Activated naive CD8-positive, alpha-beta T cell treated with anti-CD3 and anti-CD28 coated beads, Interleukin-2, amount 10 ng/mL, durations not matched to agents 7 days and 5 days (primary cell): Measurements from ENCODE around the gene SARNP. TPM values are rescaled to one million over a fixed set of nuclear protein-coding genes. Genes with fewer than 3 reads are reported as not detected.

Experiments
- ATAC-seq: fragments of 150-1000 bp; cut with Tn5 transposase; one replicate; pipeline ENCODE4 v1.10.0; 2021; ENCODE audit warnings: low read depth, moderate library complexity
- POLR2A ChIA-PET: fragments of 350-600 bp; sonication (Branson Sonifier 250); formaldehyde crosslinking; loops from one replicate; lab custom pipeline; 2021; ENCODE audit warnings: antibody characterized with exemption; lab: Charles Lee
- DNase-seq: peaks from one replicate; pipeline ENCODE4 v3.0.0; 2021
- H3K27ac Mint-ChIP-seq: one replicate; pipeline ENCODE4 v1.8.0; 2022; ENCODE audit warnings: mild to moderate bottlenecking, mixed read lengths
- H3K27me3 Mint-ChIP-seq: one replicate; pipeline ENCODE4 v1.8.0; 2022; ENCODE audit warnings: mild to moderate bottlenecking, moderate library complexity, mixed read lengths
- H3K36me3 Mint-ChIP-seq: one replicate; pipeline ENCODE4 v1.8.0; 2021; ENCODE audit warnings: mild to moderate bottlenecking, mixed read lengths
- H3K4me1 Mint-ChIP-seq: one replicate; pipeline ENCODE4 v1.8.0; 2021; ENCODE audit warnings: mixed read lengths
- H3K4me3 Mint-ChIP-seq: one replicate; pipeline ENCODE4 v1.8.0; 2022; ENCODE audit warnings: mild to moderate bottlenecking, moderate library complexity, mixed read lengths
- H3K9me3 Mint-ChIP-seq: one replicate; pipeline ENCODE4 v1.8.0; 2021; ENCODE audit warnings: mixed read lengths
- total RNA-seq, 2 experiments: library from RNA; stranded (reverse); gene quantifications; one replicate each; pipeline ENCODE4 v1.2.3, GENCODE V29; 2021

SARNP gene
- total RNA-seq, 2 experiments from 2014 or later: 80.6 to 82.4 TPM

GRCh38 chr12:55733021-55733555 is 84.4 kb downstream of the SARNP start:
- H3K27me3 Mint-ChIP-seq: no peaks in the 10 kb centered on the region
- H3K27ac Mint-ChIP-seq: no peak overlapping the region
- no peaks in the 10 kb centered on the region for H3K9me3 Mint-ChIP-seq
- H3K36me3 Mint-ChIP-seq: no peaks in the 10 kb centered on the region
- POLR2A ChIA-PET: interaction anchor here (0.7 kb wide), 1 partner anchor 17 kb away, joined by 3 read pairs; the partner anchor contains the start of gene BLOC1S1
- DNase-seq: no peak
- peaks cover 38% of the 10 kb centered on the region for H3K4me1 Mint-ChIP-seq
- no peak overlapping the region for H3K4me3 Mint-ChIP-seq
- ATAC-seq: no peak

DNA sequence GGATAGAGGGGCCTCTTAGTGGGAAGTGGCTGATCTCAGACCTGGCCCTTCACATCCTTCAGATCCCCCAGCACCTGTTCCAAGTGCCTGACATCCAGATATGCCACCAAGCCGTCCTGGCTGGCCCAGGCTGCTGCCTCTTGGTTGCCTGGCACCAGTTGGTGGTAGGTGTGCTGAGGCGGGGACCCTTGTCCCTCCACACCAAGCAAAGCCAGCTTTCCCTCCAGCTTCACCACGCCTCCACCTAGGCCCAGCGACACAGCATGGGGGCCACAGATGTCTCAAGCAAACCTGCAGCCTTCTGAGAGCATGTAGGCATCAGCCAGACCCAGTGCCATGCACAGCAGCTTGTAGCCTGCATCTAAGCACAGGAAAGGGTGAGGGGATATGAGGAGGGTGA is 85.2 kb downstream of the SARNP start:
- no peak overlapping the region for H3K4me3 Mint-ChIP-seq
- no peaks in the 10 kb centered on the region for H3K27me3 Mint-ChIP-seq
- no peaks in the 10 kb centered on the region for H3K9me3 Mint-ChIP-seq
- POLR2A ChIA-PET: interaction anchor here (0.6 to 1.0 kb wide), 3 partner anchors 29 to 395 kb away, joined by 3 to 4 read pairs (median 3); no protein-coding TSS in a partner anchor
- H3K4me1 Mint-ChIP-seq: peaks cover 35% of the 10 kb centered on the region
- H3K36me3 Mint-ChIP-seq: no peaks in the 10 kb centered on the region
- DNase-seq (no peak), ATAC-seq (no peak)
- H3K27ac Mint-ChIP-seq: peak overlapping the region; percentile 33

DNA sequence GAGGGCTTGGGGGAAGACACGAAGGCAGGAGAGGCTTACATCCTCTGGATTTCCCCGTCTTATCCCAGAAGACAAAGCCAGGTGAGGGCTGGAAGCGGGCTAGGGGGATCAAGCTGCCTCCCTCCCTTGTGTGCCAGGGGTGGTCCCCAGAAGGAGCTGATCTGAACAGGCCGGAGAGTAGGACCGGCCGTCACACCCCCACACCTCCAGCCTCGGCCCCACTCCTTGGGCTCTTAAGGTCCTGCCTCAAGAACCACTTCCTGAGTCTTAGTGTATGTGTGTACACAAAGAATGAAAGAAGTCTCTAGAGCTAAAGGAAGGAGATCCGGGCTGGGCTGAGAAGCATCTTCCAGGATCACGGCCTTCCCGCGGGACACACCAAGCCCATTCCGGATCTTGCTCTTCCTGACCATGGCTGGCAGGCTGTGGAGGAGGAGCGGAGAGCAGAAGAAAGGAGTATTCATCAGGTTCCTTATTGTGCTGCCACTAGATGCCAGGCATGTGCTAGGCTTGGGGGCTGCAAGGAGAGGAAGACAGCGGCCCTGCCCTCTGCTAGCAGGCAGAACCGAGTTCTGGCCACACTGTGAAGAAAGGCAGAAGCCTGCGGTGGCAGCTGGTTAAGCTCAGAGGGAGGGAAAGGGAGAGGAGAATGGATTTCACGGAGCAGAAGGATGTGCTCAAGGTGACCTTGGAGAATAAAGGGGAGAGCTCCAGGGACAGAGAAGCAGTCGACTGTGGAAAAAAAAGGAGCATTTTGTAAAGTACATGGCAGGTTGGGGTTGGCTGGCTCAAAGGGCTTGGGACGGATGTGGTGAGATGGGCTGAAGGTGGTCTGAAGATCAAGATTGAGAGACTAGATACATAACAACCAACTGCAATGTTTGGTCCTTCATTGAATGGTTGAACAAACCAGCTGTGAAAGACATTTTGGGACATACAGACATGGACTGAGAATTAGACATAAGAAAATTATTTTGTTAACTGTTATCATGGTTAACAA is 87.4 kb downstream of the SARNP start:
- peak overlapping the region; percentile 85 for H3K4me3 Mint-ChIP-seq
- peaks cover 8% of the 10 kb centered on the region for H3K36me3 Mint-ChIP-seq
- no peaks in the 10 kb centered on the region for H3K9me3 Mint-ChIP-seq
- peak; percentile 71 for DNase-seq
- peaks cover 41% of the 10 kb centered on the region for H3K4me1 Mint-ChIP-seq
- ATAC-seq: peak; percentile 61
- POLR2A ChIA-PET: interaction anchor here (0.5 to 2.9 kb wide), 20 partner anchors 8 to 995 kb away, joined by 3 to 36 read pairs (median 5); partner anchors contain the start of genes BLOC1S1, DNAJC14, NACA and ORMDL2
- no peaks in the 10 kb centered on the region for H3K27me3 Mint-ChIP-seq
- H3K27ac Mint-ChIP-seq: peak overlapping the region; percentile 86

GRCh38 chr12:55728939-55729818 is 88.3 kb downstream of the SARNP start, which contains the start of gene CD63:
Gene CD63, minus strand, starts transcription at chr12:55729009. Its CDS starts 668 bp downstream, at chr12:55728341.
- DNase-seq (peak; percentile 75), ATAC-seq (peak; percentile 66)
- POLR2A ChIA-PET: interaction anchor here (0.6 to 2.9 kb wide), 19 partner anchors 8 to 996 kb away, joined by 3 to 36 read pairs (median 5); partner anchors contain the start of genes BLOC1S1, NACA, ORMDL2 and PA2G4
- peaks cover 47% of the 10 kb centered on the region for H3K4me1 Mint-ChIP-seq
- peak within 1 kb of the TSS; percentile 86 for H3K27ac Mint-ChIP-seq
- no peaks in the 10 kb centered on the region for H3K27me3 Mint-ChIP-seq
- peaks cover 12% of the 10 kb centered on the region for H3K36me3 Mint-ChIP-seq
- no peaks in the 10 kb centered on the region for H3K9me3 Mint-ChIP-seq
- H3K4me3 Mint-ChIP-seq: peak within 1 kb of the TSS; percentile 85

DNA sequence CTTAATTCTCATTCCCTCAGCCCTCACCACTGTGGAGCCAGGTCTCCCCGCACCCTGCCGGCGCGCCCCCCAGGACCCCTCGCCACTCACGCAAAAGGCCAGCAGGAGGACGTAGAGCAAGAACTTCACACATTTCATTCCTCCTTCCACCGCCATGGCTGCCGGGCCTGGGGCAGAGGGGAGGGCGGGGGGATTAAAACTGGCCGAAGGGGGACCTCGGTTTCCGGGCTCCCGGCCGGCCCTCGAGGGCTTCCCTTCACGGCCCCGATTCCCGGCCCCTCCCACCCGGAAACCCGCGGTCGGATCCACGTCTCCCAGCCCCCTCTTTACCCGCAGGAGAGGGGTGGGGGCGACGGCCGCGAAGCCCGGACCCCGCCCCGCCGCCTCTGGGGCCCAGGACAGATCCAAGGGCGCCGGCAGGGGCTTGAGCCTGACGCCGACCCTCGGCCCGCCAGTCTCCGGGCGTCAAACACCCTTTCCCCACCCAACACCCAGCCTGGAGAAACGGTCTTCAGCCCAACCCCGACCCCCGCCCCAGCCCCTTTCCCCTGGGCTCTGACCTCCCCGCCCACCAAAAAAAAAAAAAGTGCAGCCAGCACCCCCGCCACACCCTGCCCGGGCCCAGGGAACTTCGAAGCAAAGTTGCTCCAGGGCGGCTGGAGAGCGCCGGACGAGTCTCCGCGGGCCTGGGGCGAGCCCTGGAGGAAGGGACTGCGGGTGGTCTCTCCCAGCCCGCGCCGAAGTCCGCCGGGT is 89.2 kb downstream of the SARNP start:
- Mint-ChIP-seq H3K36me3 (peaks cover 14% of the 10 kb centered on the region), H3K4me3 (peak overlapping the region; percentile 76), H3K9me3 (no peaks in the 10 kb centered on the region), H3K27ac (peak overlapping the region; percentile 69), H3K4me1 (peaks cover 47% of the 10 kb centered on the region), H3K27me3 (no peaks in the 10 kb centered on the region)
- POLR2A ChIA-PET: interaction anchor here (0.8 to 2.9 kb wide), 8 partner anchors 9 to 632 kb away, joined by 3 to 36 read pairs (median 10); partner anchors contain the start of genes BLOC1S1, ORMDL2, RAB5B and RDH5
- DNase-seq (no peak), ATAC-seq (no peak)

DNA sequence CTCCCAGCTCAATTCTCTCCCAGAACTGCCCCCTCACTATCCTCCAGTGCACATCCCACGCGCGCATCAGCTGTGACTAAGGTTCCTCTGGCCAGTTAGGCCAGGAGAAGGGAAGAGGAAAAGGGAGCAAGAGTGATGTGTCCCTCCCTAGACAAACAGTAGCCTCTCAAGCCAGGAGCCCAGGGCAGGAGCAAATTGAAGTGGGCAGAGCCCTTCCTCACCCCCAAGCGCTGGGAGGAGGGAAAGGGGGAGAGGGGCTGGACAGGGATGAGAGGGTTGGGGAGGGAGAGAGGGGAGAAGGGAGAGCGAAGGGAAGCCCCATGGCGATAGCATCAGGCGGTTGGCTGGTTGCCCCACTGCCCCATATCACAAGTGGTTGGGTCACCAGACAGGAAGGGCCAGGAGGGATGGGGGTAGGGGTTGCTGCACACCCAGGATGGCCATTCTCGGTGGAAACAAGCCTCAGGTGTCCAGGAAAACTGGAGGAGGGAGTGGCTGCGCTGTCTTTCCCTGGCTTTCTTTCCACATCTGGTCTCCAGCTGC is 89.8 kb downstream of the SARNP start:
- DNase-seq (no peak), ATAC-seq (no peak)
- Mint-ChIP-seq H3K27ac (peak overlapping the region; percentile 69), H3K4me3 (peak overlapping the region; percentile 76), H3K9me3 (no peaks in the 10 kb centered on the region), H3K27me3 (no peaks in the 10 kb centered on the region), H3K4me1 (peaks cover 47% of the 10 kb centered on the region), H3K36me3 (peaks cover 14% of the 10 kb centered on the region)
- POLR2A ChIA-PET: no interaction called here

GRCh38 chr12:55726971-55727370 is 90.6 kb downstream of the SARNP start:
- no peak for ATAC-seq
- POLR2A ChIA-PET: no interaction called here

GRCh38 chr12:55725556-55725955 is 92.0 kb downstream of the SARNP start:
- DNase-seq: no peak
- peaks cover 14% of the 10 kb centered on the region for H3K36me3 Mint-ChIP-seq
- no peak overlapping the region for H3K27ac Mint-ChIP-seq
- H3K9me3 Mint-ChIP-seq: no peaks in the 10 kb centered on the region
- H3K27me3 Mint-ChIP-seq: no peaks in the 10 kb centered on the region
- POLR2A ChIA-PET: interaction anchor here (0.9 to 2.6 kb wide), 3 partner anchors 10 to 296 kb away, joined by 3 to 22 read pairs (median 7); partner anchors contain the start of gene BLOC1S1
- peaks cover 39% of the 10 kb centered on the region for H3K4me1 Mint-ChIP-seq
- ATAC-seq: no peak
- H3K4me3 Mint-ChIP-seq: no peak overlapping the region

More at GRCh38 chr12:55726971-55727370, 90.6 kb downstream of the SARNP start:
- DNase-seq: no peak
- H3K4me3 Mint-ChIP-seq: peak overlapping the region; percentile 76
- H3K27me3 Mint-ChIP-seq: no peaks in the 10 kb centered on the region
- no peaks in the 10 kb centered on the region for H3K9me3 Mint-ChIP-seq
- peaks cover 14% of the 10 kb centered on the region for H3K36me3 Mint-ChIP-seq
- H3K27ac Mint-ChIP-seq: peak overlapping the region; percentile 69
- H3K4me1 Mint-ChIP-seq: peaks cover 43% of the 10 kb centered on the region

- Mint-ChIP-seq H3K4me3 (no peak overlapping the region), H3K9me3 (no peaks in the 10 kb centered on the region), H3K4me1 (peaks cover 38% of the 10 kb centered on the region), H3K27me3 (no peaks in the 10 kb centered on the region), H3K27ac (peak overlapping the region; percentile 44), H3K36me3 (peaks cover 14% of the 10 kb centered on the region)
- ATAC-seq (no peak), DNase-seq (no peak)
- POLR2A ChIA-PET: interaction anchor here (0.9 to 2.6 kb wide), 4 partner anchors 9 to 297 kb away, joined by 3 to 22 read pairs (median 6); partner anchors contain the start of gene BLOC1S1
Observed at GRCh38 chr12:55724940-55725309, 92.6 kb downstream of the SARNP start.

GRCh38 chr12:55724226-55724939 is 93.1 kb downstream of the SARNP start:
- no peaks in the 10 kb centered on the region for H3K9me3 Mint-ChIP-seq
- H3K36me3 Mint-ChIP-seq: peaks cover 16% of the 10 kb centered on the region
- POLR2A ChIA-PET: interaction anchor here (0.6 to 2.6 kb wide), 5 partner anchors 8 to 298 kb away, joined by 3 to 22 read pairs (median 6); partner anchors contain the start of gene BLOC1S1
- peaks cover 36% of the 10 kb centered on the region for H3K4me1 Mint-ChIP-seq
- H3K4me3 Mint-ChIP-seq: no peak overlapping the region
- peak; percentile 75 for DNase-seq
- ATAC-seq: peak; percentile 37
- peak overlapping the region; percentile 44 for H3K27ac Mint-ChIP-seq
- no peaks in the 10 kb centered on the region for H3K27me3 Mint-ChIP-seq
